Astrocyte (in vitro differentiated cells and primary cell): ENCODE measurements around the gene GPRIN1.

ENCODE experiments used
- CTCF ChIP-seq: IDR thresholded peaks from 2 replicates; pipeline ENCODE4 v1.5.1; 2011; ENCODE audit warnings: low read depth, mild to moderate bottlenecking, inconsistent platforms, low read length, moderate library complexity; ENCODE audit not compliant: insufficient read depth
- EZH2 ChIP-seq: IDR thresholded peaks from 2 replicates; pipeline ENCODE4 v1.6.1; 2012; ENCODE audit warnings: mild to moderate bottlenecking, low read length, inconsistent platforms; ENCODE audit not compliant: insufficient read depth

GRCh38 chr5:176624142-176624541 is 14.2 kb upstream of the GPRIN1 start:
- no peak for TF ChIP-seq CTCF
- no peak for TF ChIP-seq EZH2
